ENCODE data around the gene DAB2IP. TPM values are rescaled to one million over a fixed set of nuclear protein-coding genes. Genes with fewer than 3 reads are reported as not detected.

Gene DAB2IP
- total RNA-seq, 4 donors from 2014 or later: 42.0 to 93.4 (median 47.9) TPM

DNA sequence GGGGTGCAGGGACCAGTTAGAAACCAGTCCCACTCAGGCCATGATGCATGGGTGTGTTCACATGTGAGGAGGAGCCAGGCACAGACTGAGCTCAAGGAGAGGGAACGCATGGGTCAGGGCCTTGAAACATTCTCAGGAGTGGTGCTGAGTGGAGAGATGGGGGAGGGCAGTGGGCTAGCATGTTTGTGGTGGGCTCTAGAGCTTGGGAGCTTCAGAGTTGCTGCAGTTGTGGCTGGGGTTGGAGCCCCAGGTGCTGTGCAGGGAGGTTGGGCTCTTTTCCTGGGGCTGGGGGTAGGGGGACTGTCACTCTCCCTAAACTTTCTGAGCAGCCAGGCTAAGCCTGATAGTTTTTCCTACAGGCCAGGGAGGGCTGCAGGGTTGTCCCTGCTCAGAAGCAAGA lies 95.4 kb downstream of the DAB2IP start:
- no peak for ATAC-seq

DNA sequence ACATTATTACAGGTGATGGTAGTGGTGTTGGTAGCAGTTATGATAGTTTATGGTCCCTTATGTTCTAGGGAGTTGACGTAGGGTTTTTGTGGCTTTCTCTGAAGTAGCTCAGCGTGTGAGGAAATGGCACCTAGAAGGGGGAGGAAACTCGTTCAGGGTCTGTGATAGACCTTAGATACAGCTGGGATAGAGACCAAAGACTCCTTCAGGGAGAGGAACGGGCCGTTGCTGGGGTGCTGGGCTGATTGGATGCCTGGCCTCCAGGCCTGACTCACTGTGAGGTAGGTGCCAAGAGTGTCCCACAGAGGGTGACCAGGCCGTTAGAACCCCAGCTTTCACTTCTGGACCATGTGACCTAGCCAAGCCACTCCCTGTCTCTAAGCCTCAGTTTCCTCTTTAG lies 96.6 kb downstream of the DAB2IP start:
- H3K9me3 ChIP-seq: no peaks in the 10 kb centered on the region
- ATAC-seq: no peak
- H3K36me3 ChIP-seq: no peaks in the 10 kb centered on the region
- peak overlapping the region; percentile 10 to 92 (median 74) for H3K27ac ChIP-seq
- no peak for TF ChIP-seq CTCF (IDR thresholded peaks at IDR 0.05)
- H3K27me3 ChIP-seq: no peaks in the 10 kb centered on the region
- H3K4me3 ChIP-seq: no peak overlapping the region
- WGBS, 2 donors (ENCODE audit: low coverage in 1 of 2): 32 to 40% methylated on average over 6 of the region's 6 CpGs
- peaks cover 9 to 99% (median 62%) of the 10 kb centered on the region in 3 donors for H3K4me1 ChIP-seq

More for the DNA sequence above, 95.4 kb downstream of the DAB2IP start:
- Histone ChIP-seq H3K36me3 (no peaks in the 10 kb centered on the region), H3K4me3 (no peak overlapping the region), H3K9me3 (no peaks in the 10 kb centered on the region), H3K27me3 (no peaks in the 10 kb centered on the region), H3K4me1 (peaks cover 9 to 99% (median 59%) of the 10 kb centered on the region in 3 donors), H3K27ac (peak overlapping the region in 3 of 4 donors; percentile 48 to 92 (median 87))
- no peak for TF ChIP-seq EP300 (IDR thresholded peaks at IDR 0.05)
- TF ChIP-seq CTCF (IDR thresholded peaks at IDR 0.05): no peak
- no peak for TF ChIP-seq POLR2AphosphoS5 (IDR thresholded peaks at IDR 0.05)
- TF ChIP-seq POLR2A (IDR thresholded peaks at IDR 0.05): no peak
- 20% methylated on average over 1 of the region's 1 CpG; no CpG with 5 or more reads in 1 of the 2 donors for WGBS, 2 donors (ENCODE audit: low coverage in 1 of 2)

GRCh38 chr9:121748727-121749423 lies 97.4 kb downstream of the DAB2IP start:
- TF ChIP-seq POLR2AphosphoS5 (IDR thresholded peaks at IDR 0.05): no peak
- TF ChIP-seq CTCF (IDR thresholded peaks at IDR 0.05): peak in 3 of 4 experiments; percentile 4 to 40 (median 14)
- no peak for TF ChIP-seq POLR2A (IDR thresholded peaks at IDR 0.05)
- no peak for TF ChIP-seq EP300 (IDR thresholded peaks at IDR 0.05)
- 53% methylated on average over 3 of the region's 11 CpGs; no CpG with 5 or more reads in 1 of the 2 donors for WGBS, 2 donors (ENCODE audit: low coverage in 1 of 2)
- Histone ChIP-seq H3K36me3 (no peaks in the 10 kb centered on the region), H3K27me3 (no peaks in the 10 kb centered on the region), H3K4me1 (peaks cover 9 to 100% (median 70%) of the 10 kb centered on the region in 3 donors), H3K9me3 (no peaks in the 10 kb centered on the region), H3K4me3 (no peak overlapping the region), H3K27ac (peak overlapping the region; percentile 10 to 92 (median 74))
- ATAC-seq: peak; percentile 39

GRCh38 chr9:121749614-121750013 lies 98.2 kb downstream of the DAB2IP start:
- peaks cover 9 to 100% (median 71%) of the 10 kb centered on the region in 3 donors for H3K4me1 ChIP-seq
- TF ChIP-seq POLR2AphosphoS5 (IDR thresholded peaks at IDR 0.05): no peak
- no peak for TF ChIP-seq CTCF (IDR thresholded peaks at IDR 0.05)
- no peak for TF ChIP-seq POLR2A (IDR thresholded peaks at IDR 0.05)
- TF ChIP-seq EP300 (IDR thresholded peaks at IDR 0.05): no peak
- peak overlapping the region in 3 of 4 donors; percentile 62 to 92 (median 87) for H3K27ac ChIP-seq
- H3K9me3 ChIP-seq: no peaks in the 10 kb centered on the region
- no peak overlapping the region for H3K4me3 ChIP-seq
- H3K27me3 ChIP-seq: no peaks in the 10 kb centered on the region
- 76 to 80% methylated on average over 1 to 8 of the region's 10 CpGs for WGBS, 2 donors (ENCODE audit: low coverage in 1 of 2)
- ATAC-seq: no peak
- H3K36me3 ChIP-seq: no peaks in the 10 kb centered on the region

- WGBS, 2 donors (ENCODE audit: low coverage in 1 of 2): 47 to 93% methylated on average over 2 to 8 of the region's 11 CpGs
- TF ChIP-seq CTCF (IDR thresholded peaks at IDR 0.05): no peak
- TF ChIP-seq EP300 (IDR thresholded peaks at IDR 0.05): no peak
- TF ChIP-seq POLR2A (IDR thresholded peaks at IDR 0.05): no peak
- no peak for TF ChIP-seq POLR2AphosphoS5 (IDR thresholded peaks at IDR 0.05)
- Histone ChIP-seq H3K9me3 (no peaks in the 10 kb centered on the region), H3K36me3 (no peaks in the 10 kb centered on the region), H3K27me3 (no peaks in the 10 kb centered on the region), H3K4me1 (peaks cover 6 to 100% (median 71%) of the 10 kb centered on the region in 3 donors), H3K27ac (peak overlapping the region in 3 of 4 donors; percentile 62 to 92 (median 87)), H3K4me3 (no peak overlapping the region)
- ATAC-seq: no peak
Measured at GRCh38 chr9:121750259-121750714, 98.9 kb downstream of the DAB2IP start.
